Dedifferentiated amniotic fluid mesenchymal stem cell (primary cell): Measurements from ENCODE around the gene FGF18.
"Not testable (repeated sequence)": the region's sequence is repeated elsewhere in the genome, so short reads cannot be mapped to it uniquely, and the experiment has no call there.

ENCODE experiments used
- DNase-seq: peaks from one replicate; pipeline ENCODE4 v3.0.0-alpha.2; 2016; ENCODE audit errors: extremely low spot score

The FGF18 gene

GRCh38 chr5:171418982-171419687 is at the start of gene FGF18:
TSS of gene FGF18 (plus strand) at chr5:171419647. CDS start at chr5:171420200, 553 bp downstream.
- peak; percentile 46 for DNase-seq

- no peak for DNase-seq
These were observed 49.5 kb upstream of the FGF18 start for GRCh38 chr5:171369898-171370297.

GRCh38 chr5:171370881-171371280 is 48.6 kb upstream of the FGF18 start:
- not testable (repeated sequence) for DNase-seq

GRCh38 chr5:171371326-171371725 is 48.1 kb upstream of the FGF18 start:
- no peak for DNase-seq

- no peak for DNase-seq
These were observed 39.5 kb upstream of the FGF18 start for GRCh38 chr5:171379961-171380360.

GRCh38 chr5:171384416-171384815 is 35.0 kb upstream of the FGF18 start:
- DNase-seq = not testable (repeated sequence)

- not testable (repeated sequence) for DNase-seq
These were observed 34.4 kb upstream of the FGF18 start for GRCh38 chr5:171384999-171385398.

GRCh38 chr5:171386006-171386671 is 33.3 kb upstream of the FGF18 start:
- no peak for DNase-seq

- DNase-seq = no peak
These were observed 32.5 kb upstream of the FGF18 start for GRCh38 chr5:171386861-171387344.

GRCh38 chr5:171387345-171387969 is 32.0 kb upstream of the FGF18 start, which contains the start of gene NPM1:
TSS of gene NPM1 (plus strand) at chr5:171387849. CDS start at chr5:171387949, 100 bp downstream.
- DNase-seq = peak; percentile 97

- DNase-seq = peak; percentile 66
These were observed 31.3 kb upstream of the FGF18 start for GRCh38 chr5:171387970-171388815.

GRCh38 chr5:171388816-171389168 is 30.7 kb upstream of the FGF18 start:
- DNase-seq = no peak

GRCh38 chr5:171390883-171391677 is 28.4 kb upstream of the FGF18 start:
- DNase-seq = no peak

GRCh38 chr5:171391996-171392577 is 27.4 kb upstream of the FGF18 start:
- DNase-seq = no peak

- DNase-seq = no peak
These were observed 26.8 kb upstream of the FGF18 start for GRCh38 chr5:171392585-171393159.

GRCh38 chr5:171395042-171395441 is 24.4 kb upstream of the FGF18 start:
- no peak for DNase-seq

GRCh38 chr5:171396583-171396982 is 22.9 kb upstream of the FGF18 start:
- DNase-seq = not testable (repeated sequence)

GRCh38 chr5:171397190-171397589 is 22.3 kb upstream of the FGF18 start:
- no peak for DNase-seq

- DNase-seq = no peak
These were observed 21.8 kb upstream of the FGF18 start for GRCh38 chr5:171397599-171397998.

- DNase-seq = not testable (repeated sequence)
These were observed 20.8 kb upstream of the FGF18 start for GRCh38 chr5:171398660-171399059.
